K562 (cell line): ENCODE measurements around the gene CAMK2D. TPM values are rescaled to one million over a fixed set of nuclear protein-coding genes. Genes with fewer than 3 reads are reported as not detected.

Experiments
- ATF2 ChIP-seq: sonication (generic); formaldehyde crosslinking; IDR thresholded peaks from 2 replicates; pipeline ENCODE4 v1.8.1; 2022; ENCODE audit warnings: missing genetic modification reagents
- L3MBTL2 ChIP-seq: fragments of 450-650 bp; IDR thresholded peaks from 2 replicates; pipeline ENCODE4 v1.6.1; 2016; ENCODE audit warnings: mild to moderate bottlenecking, moderate library complexity
- OTX1 ChIP-seq: fragments of 450-650 bp; formaldehyde crosslinking; IDR thresholded peaks from 2 replicates; pipeline ENCODE4 v1.4.0; 2022; ENCODE audit warnings: mild to moderate bottlenecking
- RBM14 ChIP-seq: fragments of 200-400 bp; formaldehyde crosslinking; IDR thresholded peaks from 2 replicates; pipeline ENCODE4 v1.6.1; 2018; ENCODE audit warnings: low read depth, mild to moderate bottlenecking, low read length, moderate library complexity, borderline replicate concordance; ENCODE audit not compliant: insufficient read depth
- STAG1 ChIP-seq: sonication (generic); formaldehyde crosslinking; IDR thresholded peaks from 2 replicates; pipeline ENCODE4 v1.5.0; 2020; ENCODE audit warnings: missing genetic modification reagents, borderline replicate concordance
- TCFL5 ChIP-seq: fragments of 250-450 bp; sonication (Bioruptor Pico); conservative IDR thresholded peaks from 2 replicates; pipeline ENCODE4 v1.6.1; 2021; ENCODE audit warnings: mild to moderate bottlenecking, moderate library complexity, matching md5 sums
- THRA ChIP-seq: fragments of 450-650 bp; IDR thresholded peaks from 2 replicates; pipeline ENCODE4 v1.6.1; 2017; ENCODE audit warnings: mild to moderate bottlenecking, moderate library complexity
- YBX1 ChIP-seq: fragments of 450-650 bp; IDR thresholded peaks from 2 replicates; pipeline ENCODE4 v1.7.1; 2016; ENCODE audit warnings: mild to moderate bottlenecking
- ZNF24 ChIP-seq: fragments of 450-650 bp; IDR thresholded peaks from 2 replicates; pipeline ENCODE4 v1.6.1; 2016
- ZNF518B ChIP-seq: fragments of 250-450 bp; sonication (Bioruptor Pico); IDR thresholded peaks from 2 replicates; pipeline ENCODE4 v1.5.0; 2021; ENCODE audit warnings: mild to moderate bottlenecking, moderate library complexity
- polyA plus RNA-seq, 8 experiments: library from polyadenylated mRNA; depleted of rRNA in 4 of 8; stranded (reverse) in 5 of 8; unstranded in 3 of 8; fragments of >200 nt; fragmentation: Nextera tagmentation in 2 of 8; fragmentation: Illumina TruSeq in 1 of 8; extraction: Ambion mirVana in 2 of 8; extraction: Trizol in 1 of 8; gene quantifications; 2 replicates each; pipeline versions ENCODE4 v1.2.1 to v1.2.3, GENCODE V29; 2011 to 2014; ENCODE audit warnings: inconsistent platforms in 1 of 8, missing spikeins in 1 of 8
- total RNA-seq, 7 experiments: library from RNA; depleted of rRNA in 6 of 7; stranded (reverse); fragments of >200 nt in 6 of 7; fragmentation: Illumina TruSeq in 2 of 7; extraction: Trizol in 2 of 7; gene quantifications; 2 replicates each; pipeline versions ENCODE4 v1.2.1 to v1.2.3, GENCODE V29; 2011 to 2021; ENCODE audit warnings: low replicate concordance in 1 of 7
- TF ChIP-seq, protein P1 (sequence below): sonication (generic); formaldehyde crosslinking; IDR thresholded peaks from 2 replicates; pipeline ENCODE4 v1.8.0; 2022; ENCODE audit warnings: mild to moderate bottlenecking, low read depth, missing genetic modification reagents
- TF ChIP-seq, protein P2 (sequence below): sonication (generic); formaldehyde crosslinking; IDR thresholded peaks from 2 replicates; pipeline ENCODE4 v1.5.0; 2020; ENCODE audit warnings: missing genetic modification reagents

Gene CAMK2D
- total and polyA plus RNA-seq, 9 of the 15 experiments (the other 6 are each of a cell fraction or from before 2014, with no cell fraction given), result 0.01 to 0.33 (median 0.04) TPM; not detected in 2

DNA sequence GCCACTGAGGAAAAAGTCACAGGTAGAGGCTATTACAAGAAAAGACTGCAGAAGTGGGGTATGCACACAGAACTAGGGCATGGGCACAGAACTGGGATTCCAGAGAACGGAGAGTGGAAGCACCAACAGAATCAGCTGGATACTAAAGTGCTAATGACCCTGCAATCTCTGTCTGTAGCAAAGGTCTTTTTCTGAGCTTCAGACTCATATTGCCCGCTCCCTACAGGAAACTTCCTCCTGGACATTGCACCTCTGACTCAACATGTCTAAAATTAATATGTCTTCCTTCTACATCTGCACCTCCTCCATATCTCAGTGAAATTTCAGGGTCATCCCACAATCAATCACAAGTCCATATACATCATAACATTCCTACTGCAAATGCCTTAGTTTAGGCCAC is 5.3 kb upstream of the CAMK2D start (continued):
- TF ChIP-seq OTX1 (CRISPR knock-in tag), result no peak
- TF ChIP-seq, protein P1, sequence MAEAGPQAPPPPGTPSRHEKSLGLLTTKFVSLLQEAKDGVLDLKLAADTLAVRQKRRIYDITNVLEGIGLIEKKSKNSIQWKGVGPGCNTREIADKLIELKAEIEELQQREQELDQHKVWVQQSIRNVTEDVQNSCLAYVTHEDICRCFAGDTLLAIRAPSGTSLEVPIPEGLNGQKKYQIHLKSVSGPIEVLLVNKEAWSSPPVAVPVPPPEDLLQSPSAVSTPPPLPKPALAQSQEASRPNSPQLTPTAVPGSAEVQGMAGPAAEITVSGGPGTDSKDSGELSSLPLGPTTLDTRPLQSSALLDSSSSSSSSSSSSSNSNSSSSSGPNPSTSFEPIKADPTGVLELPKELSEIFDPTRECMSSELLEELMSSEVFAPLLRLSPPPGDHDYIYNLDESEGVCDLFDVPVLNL (CRISPR knock-in tag), result no peak
- no peak for TF ChIP-seq ZNF518B (CRISPR knock-in tag)
- no peak for TF ChIP-seq THRA
- no peak for TF ChIP-seq YBX1
- TF ChIP-seq ATF2 (CRISPR knock-in tag), result no peak
- TF ChIP-seq ZNF24, result no peak
- TF ChIP-seq, protein P2, sequence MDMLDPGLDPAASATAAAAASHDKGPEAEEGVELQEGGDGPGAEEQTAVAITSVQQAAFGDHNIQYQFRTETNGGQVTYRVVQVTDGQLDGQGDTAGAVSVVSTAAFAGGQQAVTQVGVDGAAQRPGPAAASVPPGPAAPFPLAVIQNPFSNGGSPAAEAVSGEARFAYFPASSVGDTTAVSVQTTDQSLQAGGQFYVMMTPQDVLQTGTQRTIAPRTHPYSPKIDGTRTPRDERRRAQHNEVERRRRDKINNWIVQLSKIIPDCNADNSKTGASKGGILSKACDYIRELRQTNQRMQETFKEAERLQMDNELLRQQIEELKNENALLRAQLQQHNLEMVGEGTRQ (CRISPR knock-in tag), result no peak
- no peak for TF ChIP-seq RBM14
- no peak for TF ChIP-seq STAG1 (CRISPR knock-in tag)
- no peak for TF ChIP-seq TCFL5
- TF ChIP-seq L3MBTL2, result no peak
